K562 (cell line): ENCODE measurements around the gene RASGEF1C. TPM values are rescaled to one million over a fixed set of nuclear protein-coding genes. Genes with fewer than 3 reads are reported as not detected.

Experiments
- CBX8 ChIP-seq: fragments of 200-600 bp; sonication (generic); IDR thresholded peaks from 2 replicates; pipeline ENCODE4 v1.6.1; 2012; ENCODE audit warnings: borderline replicate concordance, mixed run types, low read depth, mild to moderate bottlenecking, moderate library complexity, mixed read lengths, low read length, control low read depth, inconsistent platforms; ENCODE audit not compliant: poor library complexity, severe bottlenecking; ENCODE audit errors: extremely low read depth
- CEBPB ChIP-seq: fragments of 450-650 bp; IDR thresholded peaks from 2 replicates; pipeline ENCODE4 v1.6.1; 2016; ENCODE audit warnings: missing genetic modification characterization, missing compliant biosample characterization
- CTBP1 ChIP-seq: fragments of 450-650 bp; IDR thresholded peaks from 2 replicates; pipeline ENCODE4 v1.6.1; 2016; ENCODE audit warnings: borderline replicate concordance
- DEAF1 ChIP-seq: fragments of 450-650 bp; formaldehyde crosslinking; IDR thresholded peaks from 2 replicates; pipeline ENCODE4 v1.4.0; 2020; ENCODE audit warnings: mild to moderate bottlenecking, moderate library complexity
- EP400 ChIP-seq: fragments of 450-650 bp; IDR thresholded peaks from 2 replicates; pipeline ENCODE4 v1.6.1; 2017; ENCODE audit warnings: antibody characterized with exemption, mild to moderate bottlenecking, moderate library complexity
- FOSL1 ChIP-seq: fragments of 200-800 bp; sonication (Bioruptor generic); conservative IDR thresholded peaks from 2 replicates; pipeline ENCODE4 v1.6.1; 2016; ENCODE audit warnings: missing genetic modification characterization, missing compliant biosample characterization
- L3MBTL2 ChIP-seq: fragments of 450-650 bp; IDR thresholded peaks from 2 replicates; pipeline ENCODE4 v1.6.1; 2016; ENCODE audit warnings: mild to moderate bottlenecking, moderate library complexity
- LEF1 ChIP-seq: fragments of 450-650 bp; IDR thresholded peaks from 2 replicates; pipeline ENCODE4 v1.6.1; 2016; ENCODE audit warnings: mild to moderate bottlenecking
- MEF2D ChIP-seq: conservative IDR thresholded peaks from 2 replicates; pipeline ENCODE4 v1.6.1; 2016; ENCODE audit warnings: low read depth, missing genetic modification characterization, missing compliant biosample characterization
- MEIS2 ChIP-seq: fragments of 450-650 bp; IDR thresholded peaks from 2 replicates; pipeline ENCODE4 v1.6.1; 2014; ENCODE audit warnings: mild to moderate bottlenecking; ENCODE audit not compliant: partially characterized antibody
- MTA3 ChIP-seq: fragments of 450-650 bp; formaldehyde crosslinking; IDR thresholded peaks from 2 replicates; pipeline ENCODE4 v1.6.1; 2017; ENCODE audit warnings: mild to moderate bottlenecking, borderline replicate concordance
- NCOA1 ChIP-seq: fragments of 450-650 bp; IDR thresholded peaks from 2 replicates; pipeline ENCODE4 v1.6.1; 2016; ENCODE audit warnings: low read depth
- NFIC ChIP-seq: fragments of 450-650 bp; IDR thresholded peaks from 2 replicates; pipeline ENCODE4 v1.6.1; 2017; ENCODE audit warnings: mild to moderate bottlenecking, inconsistent platforms
- NFIX ChIP-seq: fragments of 250-450 bp; sonication (Bioruptor Pico); IDR thresholded peaks from 2 replicates; pipeline ENCODE4 v1.4.0; 2020; ENCODE audit warnings: low read depth, mild to moderate bottlenecking, moderate library complexity
- NUFIP1 ChIP-seq: fragments of 450-650 bp; IDR thresholded peaks from 2 replicates; pipeline ENCODE4 v1.6.1; 2018; ENCODE audit not compliant: partially characterized antibody
- PKNOX1 ChIP-seq: fragments of 450-650 bp; IDR thresholded peaks from 2 replicates; pipeline ENCODE4 v1.6.1; 2016
- RNF2 ChIP-seq: sonication (generic); IDR thresholded peaks from 2 replicates; pipeline ENCODE4 v1.6.1; 2016
- ZBTB17 ChIP-seq: fragments of 450-650 bp; formaldehyde crosslinking; IDR thresholded peaks from 2 replicates; pipeline ENCODE4 v1.4.0; 2020; ENCODE audit warnings: mild to moderate bottlenecking
- ZNF175 ChIP-seq: fragments of 200-800 bp; sonication (Bioruptor generic); IDR thresholded peaks from 2 replicates; pipeline ENCODE4 v1.6.1; 2016; ENCODE audit warnings: low read depth, mild to moderate bottlenecking, missing genetic modification characterization, missing compliant biosample characterization
- ZNF41 ChIP-seq: fragments of 250-450 bp; sonication (Bioruptor Pico); conservative IDR thresholded peaks from 2 replicates; pipeline ENCODE4 v1.4.0; 2020; ENCODE audit warnings: mild to moderate bottlenecking
- ZNF436 ChIP-seq: fragments of 250-450, 450-650 bp; sonication (Bioruptor Pico); formaldehyde crosslinking; IDR thresholded peaks from 2 replicates; pipeline ENCODE4 v1.7.0; 2020; ENCODE audit warnings: mild to moderate bottlenecking
- polyA plus RNA-seq, 8 experiments: library from polyadenylated mRNA; depleted of rRNA in 4 of 8; stranded (reverse) in 5 of 8; unstranded in 3 of 8; fragments of >200 nt; fragmentation: Nextera tagmentation in 2 of 8; fragmentation: Illumina TruSeq in 1 of 8; extraction: Ambion mirVana in 2 of 8; extraction: Trizol in 1 of 8; gene quantifications; 2 replicates each; pipeline versions ENCODE4 v1.2.1 to v1.2.3, GENCODE V29; 2011 to 2014; ENCODE audit warnings: inconsistent platforms in 1 of 8, missing spikeins in 1 of 8
- total RNA-seq, 7 experiments: library from RNA; depleted of rRNA in 6 of 7; stranded (reverse); fragments of >200 nt in 6 of 7; fragmentation: Illumina TruSeq in 2 of 7; extraction: Trizol in 2 of 7; gene quantifications; 2 replicates each; pipeline versions ENCODE4 v1.2.1 to v1.2.3, GENCODE V29; 2011 to 2021; ENCODE audit warnings: low replicate concordance in 1 of 7
- TF ChIP-seq, protein P1 (sequence below): fragments of 250-450 bp; sonication (Bioruptor Pico); IDR thresholded peaks from 2 replicates; pipeline ENCODE4 v1.8.0; 2021; ENCODE audit warnings: mild to moderate bottlenecking, moderate library complexity
- TF ChIP-seq, protein P2 (sequence below): sonication (generic); formaldehyde crosslinking; IDR thresholded peaks from 2 replicates; pipeline ENCODE4 v1.9.0; 2022; ENCODE audit warnings: mild to moderate bottlenecking, missing genetic modification reagents
- TF ChIP-seq, protein P3 (sequence below), 2 experiments: IDR thresholded peaks; 2 replicates each; pipeline ENCODE4 v1.6.1; 2011; ENCODE audit warnings: borderline replicate concordance in 1 of 2, control low read depth in 1 of 2, low read depth in 1 of 2, low read length in 1 of 2, mild to moderate bottlenecking in 1 of 2, mixed read lengths in 1 of 2, moderate library complexity in 1 of 2; ENCODE audit not compliant: insufficient read depth in 1 of 2, insufficient read length in 1 of 2, poor library complexity in 1 of 2, severe bottlenecking in 1 of 2; ENCODE audit errors: extremely low read depth in 1 of 2

Gene RASGEF1C
- total and polyA plus RNA-seq, 9 of the 15 experiments (the other 6 are each of a cell fraction or from before 2014, with no cell fraction given), result 0.04 to 1.1 (median 0.21) TPM; not detected in 4

GRCh38 chr5:180105827-180106312, 103.1 kb downstream of the RASGEF1C start (continued):
- TF ChIP-seq NFIC (no peak), ZNF175 (CRISPR knock-in tag) (0 out of 2 replicates have a peak, but pooled peaks have one; percentile 50), MEF2D (tag) (peak; percentile 24), EP400 (peak; percentile 49; the same call in 1 of the 2 replicates), LEF1 (peak; percentile 42; the same call in 1 of the 2 replicates), RNF2 (peak; percentile 19; the same call in 1 of the 2 replicates), ZNF41 (no peak), MTA3 (peak; percentile 51; the same call in 1 of the 2 replicates), CBX8 (no peak), PKNOX1 (peak; percentile 96), NUFIP1 (no peak), CTBP1 (peak; percentile 88), NCOA1 (peak; percentile 44; the same call in 1 of the 2 replicates), ZNF436 (CRISPR knock-in tag) (no peak), MEIS2 (peak; percentile 95), L3MBTL2 (peak; percentile 47), ZBTB17 (CRISPR knock-in tag) (no peak), CEBPB (peak; percentile 80), NFIX (CRISPR knock-in tag) (no peak), DEAF1 (peak; percentile 17; the same call in 1 of the 2 replicates), FOSL1 (tag) (peak; percentile 94)
- TF ChIP-seq, protein P1, sequence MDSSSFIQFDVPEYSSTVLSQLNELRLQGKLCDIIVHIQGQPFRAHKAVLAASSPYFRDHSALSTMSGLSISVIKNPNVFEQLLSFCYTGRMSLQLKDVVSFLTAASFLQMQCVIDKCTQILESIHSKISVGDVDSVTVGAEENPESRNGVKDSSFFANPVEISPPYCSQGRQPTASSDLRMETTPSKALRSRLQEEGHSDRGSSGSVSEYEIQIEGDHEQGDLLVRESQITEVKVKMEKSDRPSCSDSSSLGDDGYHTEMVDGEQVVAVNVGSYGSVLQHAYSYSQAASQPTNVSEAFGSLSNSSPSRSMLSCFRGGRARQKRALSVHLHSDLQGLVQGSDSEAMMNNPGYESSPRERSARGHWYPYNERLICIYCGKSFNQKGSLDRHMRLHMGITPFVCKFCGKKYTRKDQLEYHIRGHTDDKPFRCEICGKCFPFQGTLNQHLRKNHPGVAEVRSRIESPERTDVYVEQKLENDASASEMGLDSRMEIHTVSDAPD, result no peak
- TF ChIP-seq, protein P2, sequence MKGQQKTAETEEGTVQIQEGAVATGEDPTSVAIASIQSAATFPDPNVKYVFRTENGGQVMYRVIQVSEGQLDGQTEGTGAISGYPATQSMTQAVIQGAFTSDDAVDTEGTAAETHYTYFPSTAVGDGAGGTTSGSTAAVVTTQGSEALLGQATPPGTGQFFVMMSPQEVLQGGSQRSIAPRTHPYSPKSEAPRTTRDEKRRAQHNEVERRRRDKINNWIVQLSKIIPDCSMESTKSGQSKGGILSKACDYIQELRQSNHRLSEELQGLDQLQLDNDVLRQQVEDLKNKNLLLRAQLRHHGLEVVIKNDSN (CRISPR knock-in tag), result no peak
- TF ChIP-seq, protein P3, sequence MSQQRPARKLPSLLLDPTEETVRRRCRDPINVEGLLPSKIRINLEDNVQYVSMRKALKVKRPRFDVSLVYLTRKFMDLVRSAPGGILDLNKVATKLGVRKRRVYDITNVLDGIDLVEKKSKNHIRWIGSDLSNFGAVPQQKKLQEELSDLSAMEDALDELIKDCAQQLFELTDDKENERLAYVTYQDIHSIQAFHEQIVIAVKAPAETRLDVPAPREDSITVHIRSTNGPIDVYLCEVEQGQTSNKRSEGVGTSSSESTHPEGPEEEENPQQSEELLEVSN (IDR thresholded peaks at IDR 0.05; ENCODE audit: borderline replicate concordance in 1 of 2, extremely low read depth in 1 of 2, insufficient read depth in 1 of 2, insufficient read length in 1 of 2, low read depth in 1 of 2, low read length in 1 of 2, poor library complexity in 1 of 2, severe bottlenecking in 1 of 2), result no peak
